ENCODE data around the gene PRKG1.
A peak's percentile ranks its signal among the peaks of the same experiment; 100 is the strongest.

PRKG1 gene

DNA sequence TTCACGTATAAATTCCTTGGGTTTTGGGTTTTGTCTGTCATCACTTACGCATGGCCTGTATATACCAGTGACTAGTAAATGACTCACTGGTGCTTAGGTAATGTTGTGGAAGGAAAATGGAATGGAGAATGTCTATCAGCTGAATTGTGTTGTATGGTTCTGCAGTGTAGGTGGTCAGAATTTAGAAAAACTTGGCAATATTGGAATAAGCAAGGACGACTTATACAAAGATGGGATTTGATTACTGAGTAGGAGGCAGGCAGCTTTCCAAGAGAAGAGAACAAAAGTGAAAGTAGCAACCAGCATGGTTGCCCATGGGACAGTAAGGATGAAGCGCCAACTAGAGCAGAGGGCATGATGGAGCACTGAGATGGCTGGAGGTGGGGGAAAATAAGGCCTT lies 793.7 kb downstream of the PRKG1 start:
- no peak for DNase-seq

DNA sequence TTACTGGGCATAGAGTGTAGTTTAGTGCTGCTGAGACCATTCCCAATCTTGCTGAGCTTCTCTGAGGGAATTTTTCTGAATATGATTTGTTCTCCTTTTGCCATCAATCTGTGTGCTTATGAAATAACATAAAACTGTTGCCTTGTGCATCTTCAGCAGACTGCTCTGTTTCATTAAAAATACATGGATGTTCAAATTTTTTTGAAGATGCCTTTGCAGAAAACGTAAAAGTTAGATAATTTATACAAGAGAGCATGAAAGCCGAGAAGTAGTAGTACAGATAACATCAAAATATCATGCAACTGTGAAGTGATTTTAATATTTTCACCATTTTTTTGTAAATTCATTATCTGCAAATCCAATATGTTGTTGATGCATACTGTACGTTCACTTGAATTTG lies 799.8 kb downstream of the PRKG1 start:
- no peak for DNase-seq

DNA sequence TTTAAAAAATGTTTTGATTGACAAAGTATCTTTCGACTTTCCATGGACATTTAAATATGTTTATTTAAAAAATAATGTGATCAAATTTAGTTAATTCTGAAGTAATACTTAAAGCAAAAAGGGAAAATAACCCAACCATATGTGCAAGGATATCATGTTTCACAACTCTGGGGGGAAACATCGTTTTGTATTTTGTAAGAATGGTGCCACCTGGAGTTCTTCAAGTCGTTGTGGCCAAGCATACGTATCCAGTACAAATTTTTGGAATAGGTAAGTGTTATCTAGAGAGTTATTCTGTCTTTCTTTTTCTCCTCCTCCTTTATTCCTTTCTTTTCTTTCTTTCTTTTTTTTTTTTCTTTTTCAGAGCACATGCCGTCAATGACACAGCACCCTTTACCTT lies 801.3 kb downstream of the PRKG1 start:
- DNase-seq, result peak in 1 of 2 experiments; percentile 14

DNA sequence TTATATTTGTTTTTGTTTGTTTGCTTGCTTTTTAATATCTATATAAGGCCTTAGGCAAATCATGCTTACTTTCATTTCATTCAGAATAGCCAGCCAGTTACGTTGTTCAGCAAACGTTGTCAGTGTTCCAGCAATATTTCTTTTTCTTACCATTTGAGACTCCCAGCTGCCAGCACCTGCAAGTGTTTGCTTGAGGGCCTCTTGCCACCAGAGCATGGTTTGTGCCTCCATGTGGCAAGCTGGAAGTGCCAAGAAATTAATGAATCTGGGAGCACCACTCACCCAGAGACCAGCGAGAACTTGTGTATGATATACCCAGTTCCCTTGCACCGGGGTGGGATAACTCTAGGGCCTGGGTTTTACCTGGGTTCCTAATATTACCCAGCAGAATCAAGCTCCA lies 802.2 kb downstream of the PRKG1 start:
- peak; percentile 19 to 24 for DNase-seq

DNA sequence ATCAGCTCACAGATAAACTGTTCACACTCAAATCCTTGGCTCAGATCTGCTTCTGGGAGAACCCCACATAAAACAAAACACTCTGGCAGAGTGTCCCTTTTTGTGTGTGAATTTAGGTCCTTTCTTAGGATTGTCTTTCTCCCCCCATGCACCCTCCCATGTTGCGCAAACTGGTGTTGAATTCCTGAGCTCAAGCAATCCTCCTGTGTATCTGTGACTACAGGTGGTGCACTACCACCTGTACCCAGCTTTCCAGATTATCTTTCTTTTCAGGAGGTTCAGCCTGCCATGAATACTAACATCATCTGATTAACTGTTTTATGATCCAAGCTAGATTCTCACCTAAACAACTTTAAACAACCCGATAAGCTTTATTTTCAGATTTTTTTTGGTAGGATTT lies 802.7 kb downstream of the PRKG1 start:
- no peak for DNase-seq

DNA sequence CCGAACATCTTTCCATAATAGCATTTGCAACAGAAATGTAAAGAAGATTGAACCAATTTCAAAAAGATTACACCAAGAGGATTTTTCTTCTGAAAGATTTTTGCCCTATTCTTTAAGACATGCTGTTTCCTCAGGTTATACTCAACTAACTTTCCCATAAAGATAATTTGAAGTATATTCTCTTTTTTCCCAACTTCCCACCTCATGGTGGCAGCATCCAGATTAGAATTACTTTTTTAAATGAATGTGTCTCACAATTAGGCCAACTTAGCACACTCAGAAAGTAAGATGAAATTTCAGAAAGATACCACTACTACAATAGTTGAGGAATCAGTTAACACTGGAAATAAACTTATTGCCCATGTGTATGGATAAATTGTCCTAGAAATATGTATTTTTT lies 803.3 kb downstream of the PRKG1 start:
- no peak for DNase-seq

DNA sequence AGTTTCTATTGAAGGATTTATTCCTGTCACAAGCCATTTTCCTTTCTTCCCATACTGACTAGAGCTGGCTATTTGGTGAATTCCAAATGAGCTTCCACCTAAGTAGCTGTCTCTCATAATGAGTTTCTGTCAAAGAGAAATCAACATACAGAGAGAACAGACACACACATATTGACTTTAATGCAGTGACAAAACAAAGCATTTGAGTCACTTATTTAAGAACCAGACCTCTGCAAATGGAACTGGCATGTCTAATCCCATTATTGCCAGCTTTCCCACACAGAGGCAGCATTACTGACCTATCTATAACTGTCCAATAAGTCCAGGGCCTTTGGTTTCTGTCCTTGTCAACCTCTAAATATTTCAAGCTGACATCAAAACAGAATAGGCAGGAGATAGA lies 804.4 kb downstream of the PRKG1 start:
- DNase-seq, result no peak

DNA sequence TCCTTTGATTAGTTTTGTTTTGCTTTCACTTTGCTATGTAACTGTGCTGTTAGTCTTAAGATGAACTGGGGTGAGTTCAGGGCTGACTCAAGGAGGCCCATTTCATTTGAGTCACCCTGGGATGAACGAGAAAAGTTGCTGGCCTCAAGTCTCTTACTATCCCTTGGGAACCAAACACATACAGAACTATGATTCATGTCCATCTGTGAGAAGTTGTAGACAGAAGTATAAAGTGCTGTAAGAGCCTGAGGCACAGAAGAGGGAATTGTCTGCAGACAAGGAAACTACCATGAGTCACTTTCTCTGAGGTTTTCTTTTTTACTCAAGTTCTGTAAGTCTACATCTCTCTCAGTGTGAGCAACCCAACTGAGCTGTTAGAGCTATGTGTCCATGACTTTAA lies 805.0 kb downstream of the PRKG1 start:
- no peak for DNase-seq

DNA sequence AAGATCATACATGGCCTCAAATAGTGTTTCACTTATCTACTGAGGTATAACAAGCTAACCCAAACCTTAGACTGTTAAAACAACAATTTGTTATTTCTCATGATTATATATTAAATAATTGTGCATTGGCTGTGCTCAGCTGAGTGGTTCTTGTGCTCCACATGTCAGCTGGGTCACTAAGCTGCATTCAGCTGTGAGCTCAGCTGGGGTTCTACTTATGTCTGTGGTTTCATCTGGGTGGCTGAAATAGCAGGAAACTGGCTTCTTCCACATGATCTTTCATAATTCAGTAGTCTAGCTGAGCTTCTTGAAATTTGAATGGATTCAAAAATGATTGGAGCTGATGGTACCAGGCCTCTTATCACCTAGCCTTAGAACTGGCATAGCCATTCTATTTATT lies 806.9 kb downstream of the PRKG1 start:
- DNase-seq, result no peak

DNA sequence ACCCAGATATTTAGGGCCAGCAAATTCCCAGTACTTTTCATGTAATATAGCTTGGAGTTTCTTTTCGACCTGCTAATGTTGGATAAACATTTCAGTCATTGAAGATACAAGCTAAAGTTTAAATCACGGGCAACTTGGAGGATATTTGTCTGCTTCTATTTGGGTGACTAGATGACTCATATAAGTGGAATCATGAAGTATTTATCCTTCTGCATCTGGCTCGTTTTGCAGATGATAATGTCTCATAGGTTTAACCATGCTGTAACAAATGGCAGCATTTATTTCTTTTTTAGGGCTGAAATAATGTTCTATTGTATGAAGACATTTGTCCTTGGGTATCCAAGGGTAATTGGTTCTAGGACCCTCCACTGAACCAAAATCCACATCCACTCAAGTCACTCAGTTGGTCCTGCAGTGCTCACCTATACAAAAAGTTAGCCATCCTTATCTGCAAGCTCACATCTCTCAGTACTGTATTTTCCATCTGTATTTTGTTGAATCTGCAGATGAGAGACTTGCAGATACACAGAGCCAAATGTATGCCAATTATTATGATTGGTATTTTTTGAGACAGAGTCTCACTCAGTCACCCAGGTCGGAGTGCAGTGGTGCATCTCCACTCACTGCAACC lies 812.3 kb downstream of the PRKG1 start:
- DNase-seq, result no peak

DNA sequence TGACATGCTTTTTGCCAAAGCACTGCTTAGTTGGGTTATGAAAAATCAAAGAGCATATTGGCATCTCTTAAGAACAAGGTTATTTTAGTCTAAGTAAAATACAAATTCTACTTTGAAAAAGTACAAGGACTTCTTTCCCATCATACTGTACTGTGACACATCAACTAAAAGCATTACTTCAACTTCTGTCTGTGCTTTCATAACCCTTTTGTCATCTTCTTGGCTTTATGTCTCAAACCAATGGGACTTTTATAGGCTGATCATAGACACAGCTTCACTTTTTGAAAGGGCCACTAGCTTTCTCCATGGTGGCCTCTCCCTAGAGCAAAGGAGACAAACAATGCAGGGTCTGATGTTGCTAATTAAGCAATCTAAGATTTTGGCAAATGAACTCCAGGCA lies 814.0 kb downstream of the PRKG1 start:
- DNase-seq, result no peak

DNA sequence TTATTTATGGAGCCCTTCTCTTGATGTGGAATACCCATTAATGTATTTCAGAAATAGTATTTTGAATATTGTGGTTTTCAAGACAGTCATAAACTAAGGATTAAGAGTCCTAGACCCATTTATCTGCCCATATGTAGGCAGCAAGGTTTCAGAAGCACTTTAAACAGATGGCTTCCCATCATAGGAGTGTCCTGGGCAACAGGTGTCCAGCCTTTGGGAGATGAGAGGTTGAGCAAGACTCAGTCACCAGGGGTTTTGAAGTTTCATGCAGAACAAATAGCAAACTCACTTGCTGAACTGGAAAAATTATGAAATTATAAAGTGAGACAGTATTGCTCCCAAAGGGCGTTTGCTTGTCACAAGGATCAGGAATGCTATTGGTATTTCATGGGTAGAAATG lies 818.0 kb downstream of the PRKG1 start:
- DNase-seq, result no peak

DNA sequence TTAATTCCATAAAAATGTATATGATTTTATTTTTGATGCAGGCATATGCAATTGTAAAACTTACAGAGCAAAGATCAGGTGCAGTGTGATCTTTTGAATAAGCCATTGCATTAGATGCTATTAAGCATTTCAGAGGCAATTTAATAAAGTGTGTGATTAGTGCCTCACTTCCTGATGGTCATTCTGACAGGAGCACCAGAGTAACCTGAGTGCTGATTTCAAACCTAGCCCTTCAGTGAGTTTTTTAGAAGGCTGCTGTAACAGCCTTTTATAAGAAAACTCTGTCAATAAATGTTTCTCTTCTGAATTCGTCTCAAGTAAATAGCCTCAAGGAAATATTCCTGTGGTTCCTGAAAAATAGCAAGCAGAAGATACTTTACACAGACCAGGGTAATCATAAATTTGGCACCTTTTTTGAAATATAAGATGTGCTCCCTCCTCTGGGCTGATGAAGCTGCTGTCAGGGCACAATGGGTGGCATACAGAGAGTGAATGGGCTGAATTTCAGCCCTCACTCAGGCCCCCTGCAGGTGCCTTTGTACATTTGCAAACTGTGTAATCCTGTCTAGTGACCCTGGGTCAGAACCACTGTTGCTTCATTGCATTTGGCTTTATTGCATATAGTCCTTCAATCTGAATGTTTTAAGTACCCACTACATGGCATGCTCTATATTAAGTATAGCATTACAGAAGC lies 818.8 kb downstream of the PRKG1 start:
- peak in 1 of 2 experiments; percentile 25 for DNase-seq

DNA sequence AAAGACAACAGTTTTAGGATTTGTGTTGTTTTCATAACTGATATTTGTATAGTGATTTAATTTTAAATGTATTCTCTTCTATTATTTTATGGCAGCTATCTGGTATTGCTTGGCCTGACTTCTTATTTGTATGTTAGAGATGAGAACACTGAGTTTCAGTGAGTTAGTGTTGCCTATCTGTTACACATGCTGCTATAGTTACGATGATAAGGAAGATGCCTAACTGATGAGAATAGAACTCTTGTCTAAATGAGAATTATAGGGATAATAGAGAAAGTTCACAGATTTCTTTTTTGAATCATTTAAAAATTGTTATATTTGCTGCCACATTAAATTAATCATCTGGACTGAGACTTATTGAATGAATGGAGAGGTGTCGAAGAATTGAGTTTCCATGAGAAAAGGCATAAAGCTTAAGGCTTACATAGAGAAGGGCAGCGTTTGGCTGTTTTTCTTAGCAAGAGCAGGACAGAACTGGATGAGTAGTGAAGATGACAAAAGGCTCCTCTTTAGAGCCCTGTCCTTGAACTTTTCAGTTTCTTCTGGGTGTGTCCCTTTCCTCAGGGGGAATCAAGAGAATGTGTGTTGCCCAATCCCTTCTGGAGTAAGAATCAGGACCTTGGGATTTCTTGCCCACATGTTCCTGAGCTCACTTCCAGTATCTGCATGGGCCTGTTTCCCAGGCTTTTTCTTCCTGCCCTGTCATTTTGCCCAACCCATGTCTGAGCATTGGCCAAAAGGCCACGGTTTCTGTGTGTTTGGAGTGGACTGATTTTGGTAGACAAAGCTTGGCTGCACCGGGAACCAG lies 820.7 kb downstream of the PRKG1 start:
- DNase-seq, result no peak

DNA sequence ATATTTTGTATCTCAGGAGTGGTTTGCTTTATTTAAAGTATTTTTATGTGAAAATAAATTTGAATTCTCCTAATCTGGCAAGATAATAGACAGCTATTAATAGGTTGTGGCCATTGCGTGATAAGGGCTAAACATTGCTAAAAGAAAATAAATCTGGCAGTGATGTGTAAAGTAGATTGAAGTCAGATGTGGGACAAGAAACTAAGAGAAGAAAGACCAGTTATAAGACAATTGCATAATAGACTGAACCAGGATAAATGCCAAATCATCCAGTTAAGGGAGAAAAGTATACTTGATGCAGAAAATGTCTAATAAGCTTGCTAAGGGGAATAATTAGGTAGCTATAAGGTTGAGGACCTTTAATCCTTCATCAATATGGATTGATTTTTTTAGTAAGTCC lies 822.6 kb downstream of the PRKG1 start:
- no peak for DNase-seq

DNA sequence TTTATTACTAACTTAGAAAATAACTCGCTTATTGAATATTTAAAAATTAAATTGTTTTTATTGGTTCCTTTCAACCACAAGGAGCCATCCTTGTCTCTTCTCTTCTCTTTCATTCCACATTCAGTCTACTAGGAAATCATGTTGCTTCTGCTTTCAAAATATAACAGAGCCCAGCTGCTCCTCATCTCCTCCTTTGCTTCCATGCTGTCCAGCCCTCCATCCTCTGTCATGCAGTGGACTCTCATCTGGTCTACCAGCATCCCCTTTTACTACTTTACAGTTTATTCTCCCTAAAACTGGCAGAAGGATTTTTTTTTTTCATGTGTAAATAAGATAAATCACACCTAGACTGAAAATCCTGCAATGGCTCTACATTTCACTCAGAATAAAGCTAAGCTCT lies 823.3 kb downstream of the PRKG1 start:
- DNase-seq, result no peak

DNA sequence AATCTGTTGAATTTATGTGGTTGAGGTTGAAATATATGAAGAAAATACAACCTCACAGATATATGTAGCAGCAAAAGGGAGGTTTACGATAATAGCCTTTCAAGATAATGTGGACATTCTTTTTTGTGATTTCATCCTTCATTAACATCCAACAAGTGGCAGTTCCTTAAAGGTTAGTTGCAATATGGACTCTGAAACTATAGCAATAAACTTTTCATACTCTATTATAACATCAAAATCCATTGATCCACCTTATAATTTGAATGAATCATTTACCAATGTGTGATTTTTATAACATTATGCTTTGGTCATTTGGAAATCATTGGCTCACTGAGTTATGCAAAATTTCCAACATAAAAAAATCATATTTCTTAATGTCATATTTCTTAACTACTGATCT lies 825.9 kb downstream of the PRKG1 start:
- no peak for DNase-seq

DNA sequence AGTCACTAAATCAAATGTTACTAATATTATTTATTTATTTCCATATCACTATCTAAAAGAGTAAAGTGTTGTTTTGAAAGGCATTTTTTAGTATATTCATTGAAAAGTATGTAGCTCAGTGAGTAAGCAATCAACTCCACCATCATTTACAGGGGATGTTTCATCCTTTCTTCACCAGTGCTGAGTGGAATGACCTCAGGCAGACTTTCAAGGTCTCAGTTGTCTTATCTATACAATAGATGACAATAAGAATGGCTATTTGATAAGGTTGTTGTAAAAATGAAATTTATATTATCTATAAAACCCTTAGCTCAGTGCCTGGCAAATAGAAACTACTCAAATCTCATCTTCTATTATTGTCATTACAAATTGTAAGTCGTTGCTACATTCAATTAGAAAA lies 829.4 kb downstream of the PRKG1 start:
- DNase-seq, result no peak

DNA sequence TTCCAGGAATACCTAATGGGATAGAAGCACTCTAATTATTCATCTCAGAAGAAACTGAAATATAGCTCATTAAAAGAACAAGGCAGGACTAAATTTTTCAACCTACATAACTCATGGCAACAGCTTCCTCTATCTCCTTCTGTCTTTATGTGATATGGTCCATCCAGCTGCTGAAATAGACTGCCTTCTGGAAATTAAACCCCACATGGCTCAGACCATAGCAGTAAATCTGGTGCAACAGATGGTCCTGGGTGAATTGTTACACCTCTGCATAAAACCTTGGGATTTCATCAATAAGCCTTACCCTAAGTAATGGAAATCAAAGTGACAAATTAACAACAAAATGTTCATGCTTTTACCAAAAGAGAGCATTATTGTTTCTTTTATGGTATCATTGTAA lies 830.7 kb downstream of the PRKG1 start:
- DNase-seq, result no peak

DNA sequence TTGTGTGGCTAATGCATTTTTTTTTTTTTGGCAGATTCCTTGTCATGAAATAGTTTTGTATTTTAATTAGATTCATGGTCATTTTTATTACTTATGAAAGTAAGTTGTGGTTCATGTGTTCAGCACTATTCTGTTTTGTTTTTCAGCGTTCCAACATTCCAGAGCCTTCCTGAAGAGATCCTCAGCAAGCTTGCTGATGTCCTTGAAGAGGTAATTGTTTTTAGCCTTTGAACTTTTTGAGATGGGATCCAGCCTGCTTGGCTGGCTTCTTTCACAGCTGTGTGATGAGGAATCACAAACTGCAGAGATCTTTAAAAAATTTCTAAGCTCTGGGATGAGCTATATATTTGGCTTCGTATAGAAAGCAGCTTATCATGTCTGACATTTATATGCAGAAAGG lies 833.1 kb downstream of the PRKG1 start:
- DNase-seq, result no peak

DNA sequence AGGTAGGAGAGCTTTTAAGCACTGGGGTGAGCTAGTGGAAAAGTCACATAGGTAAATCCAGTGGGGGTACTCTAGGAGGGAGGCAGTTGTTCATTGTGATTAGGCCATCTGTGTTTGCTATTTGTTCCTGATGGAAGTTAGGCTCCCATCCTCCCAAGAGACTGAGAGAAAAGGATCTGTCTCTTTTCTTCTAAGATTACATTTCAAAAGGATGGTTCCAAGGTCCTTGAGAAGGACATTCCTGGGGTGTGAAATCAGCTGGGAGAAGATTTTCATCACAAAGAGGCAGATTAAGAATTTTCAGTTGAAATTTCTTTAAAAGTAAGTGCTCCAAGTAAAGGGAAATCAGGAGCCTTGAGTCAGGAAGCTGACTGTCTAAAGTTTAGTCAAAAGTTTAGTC lies 835.9 kb downstream of the PRKG1 start:
- no peak for DNase-seq

DNA sequence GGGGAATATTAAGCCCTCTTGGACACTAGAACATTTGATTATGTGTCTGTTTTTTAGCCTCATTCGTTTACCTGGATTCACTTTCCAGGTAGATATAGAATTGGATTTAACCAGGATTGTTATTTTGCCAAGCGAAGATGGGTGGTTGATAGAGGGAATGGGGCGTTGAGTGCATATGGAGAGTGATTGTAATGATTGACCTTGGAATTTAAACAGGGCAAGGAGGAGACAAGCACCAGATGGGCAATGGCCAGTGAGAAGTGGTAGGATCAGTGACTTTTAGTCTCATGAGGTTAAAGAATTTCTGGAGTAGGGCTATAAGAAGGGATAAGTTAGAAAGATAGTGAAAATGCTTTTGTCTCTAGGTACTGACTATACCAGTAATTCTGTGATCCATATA lies 836.3 kb downstream of the PRKG1 start:
- no peak for DNase-seq

DNA sequence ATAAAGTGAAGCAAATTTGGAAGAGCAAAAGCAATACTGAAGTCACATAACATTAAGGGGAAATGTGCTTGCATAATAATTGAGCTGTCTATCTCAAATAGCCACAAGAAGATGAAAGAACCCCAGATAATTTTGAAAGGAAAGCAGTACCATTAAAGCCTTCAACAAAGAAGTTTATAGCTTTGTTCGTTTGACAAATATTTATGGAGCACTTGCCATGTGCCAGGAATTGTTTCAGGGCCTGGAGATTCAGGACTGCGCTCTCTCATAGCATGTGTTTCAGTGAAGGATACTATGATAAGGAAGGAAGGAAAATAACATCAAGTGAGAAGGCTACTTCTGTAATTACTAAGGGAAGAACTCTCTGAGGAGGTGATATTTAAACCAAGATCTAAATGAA lies 837.4 kb downstream of the PRKG1 start:
- DNase-seq, result no peak

DNA sequence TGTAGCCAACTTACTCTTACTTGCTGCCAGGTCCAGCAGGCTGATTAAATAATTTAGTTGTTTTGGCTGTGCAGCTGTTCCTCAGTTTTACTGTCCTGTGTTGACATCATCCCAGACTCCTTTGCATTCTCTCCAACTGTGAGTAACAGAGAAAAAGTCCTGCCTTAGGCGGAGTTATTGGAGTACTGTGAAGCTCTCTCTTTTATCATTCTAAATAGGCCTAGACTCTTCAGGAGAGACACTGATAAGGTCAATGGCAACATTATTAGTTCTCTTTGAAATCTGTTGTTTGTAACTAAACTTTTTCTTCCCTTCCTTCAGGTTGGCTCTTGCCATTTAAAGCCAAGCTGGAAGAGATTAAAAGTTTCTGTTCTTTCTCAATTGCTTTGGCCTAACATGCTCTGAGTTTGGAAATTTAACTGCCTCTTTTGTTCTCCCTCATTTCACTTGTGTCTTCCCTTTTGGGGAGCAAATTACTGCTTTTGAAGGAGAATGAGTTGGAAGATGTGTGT lies 840.8 kb downstream of the PRKG1 start:
- no peak for DNase-seq
